HCT116 (cell line): Measurements from ENCODE around the gene GPN1. TPM values are rescaled to one million over a fixed set of nuclear protein-coding genes. Genes with fewer than 3 reads are reported as not detected.

Source experiments
- ATAC-seq: fragments of 200-7000 bp; cut with Tn5 transposase; 2 replicates; pipeline ENCODE4 v1.9.1; 2020; ENCODE audit warnings: mild to moderate bottlenecking, moderate library complexity
- BruUV-seq: library from RNA; stranded (reverse); fragments of 400-500 nt; replicated peaks from 2 replicates; lab custom pipeline; 2021; lab: Mats Ljungman, UMichigan
- CTCF ChIA-PET: fragments of 300-600 bp; sonication (Branson Sonifier 250); formaldehyde crosslinking; loops from one replicate; lab custom pipeline; 2021; ENCODE audit warnings: antibody characterized with exemption; lab: Charles Lee
- POLR2A ChIA-PET: fragments of 300-600, 350-600 bp; sonication (Branson Sonifier 250); formaldehyde crosslinking; loops from one replicate; lab custom pipeline; 2021; ENCODE audit warnings: antibody characterized with exemption; lab: Charles Lee
- RAD21 ChIA-PET, 2 experiments: fragments of 300-600 bp; sonication (Branson Sonifier 250); formaldehyde crosslinking; loops; one replicate each; lab custom pipeline; 2023; ENCODE audit warnings: low total read pairs in 2 of 2; ENCODE audit not compliant: uncharacterized antibody in 2 of 2, unreplicated experiment in 2 of 2, low non-redundant PET in 1 of 2; lab: Charles Lee
- DNase-seq: peaks from one replicate; pipeline ENCODE4 v3.0.0-alpha.2; 2010; ENCODE audit warnings: low read depth, low spot score
- H2AFZ ChIP-seq: fragments of 200-600 bp; shearing (Covaris generic), sonication (generic); 2 replicates; pipeline ENCODE4 v1.6.1; 2017; ENCODE audit warnings: low read depth, mixed run types, mixed read lengths, antibody characterized with exemption, low read length; ENCODE audit not compliant: poor library complexity, severe bottlenecking
- H3K27ac ChIP-seq: 2 replicates; pipeline ENCODE4 v1.5.1; 2012; ENCODE audit warnings: low read depth, low read length
- H3K27me3 ChIP-seq: fragments of 200-600 bp; sonication (generic); 2 replicates; pipeline ENCODE4 v1.6.1; 2016; ENCODE audit warnings: mixed run types, low read length, mixed read lengths; ENCODE audit not compliant: insufficient read depth
- H3K36me3 ChIP-seq, 2 experiments: fragments of 200-500 bp in 1 of 2; fragments of 200-600 bp in 1 of 2; sonication (Bioruptor generic) in 1 of 2; sonication (generic) in 1 of 2; 2 replicates each; pipeline versions ENCODE4 v1.5.1 to v1.6.1; 2014 to 2016; ENCODE audit warnings: low read length in 2 of 2, inconsistent platforms in 1 of 2, mixed read lengths in 1 of 2, mixed run types in 1 of 2; ENCODE audit not compliant: insufficient read depth in 2 of 2, control insufficient read depth in 1 of 2
- H3K4me1 ChIP-seq, 2 experiments: fragments of 200-600 bp in 1 of 2; sonication (generic) in 1 of 2; 2 replicates each; pipeline versions ENCODE4 v1.5.1 to v1.6.1; 2012 to 2017; ENCODE audit warnings: low read length in 2 of 2, inconsistent platforms in 1 of 2, mild to moderate bottlenecking in 1 of 2, mixed read lengths in 1 of 2, mixed run types in 1 of 2, moderate library complexity in 1 of 2; ENCODE audit not compliant: insufficient read depth in 2 of 2, control insufficient read depth in 1 of 2
- H3K4me2 ChIP-seq: fragments of 200-600 bp; sonication (generic); 2 replicates; pipeline ENCODE4 v1.6.1; 2017; ENCODE audit warnings: mixed run types, low read length, mixed read lengths
- H3K4me3 ChIP-seq, 2 experiments: fragments of 200-600 bp in 1 of 2; sonication (generic) in 1 of 2; replicated peaks in 1 of 2; 2 replicates each; pipeline ENCODE4 v1.5.1; 2011 to 2016; ENCODE audit warnings: low read length in 2 of 2, control low read depth in 1 of 2, low read depth in 1 of 2, mild to moderate bottlenecking in 1 of 2, mixed read lengths in 1 of 2, mixed run types in 1 of 2
- H3K79me2 ChIP-seq: fragments of 200-600 bp; sonication (generic); 2 replicates; pipeline ENCODE4 v1.6.1; 2017; ENCODE audit warnings: mild to moderate bottlenecking, mixed run types, low read length, moderate library complexity, mixed read lengths; ENCODE audit not compliant: insufficient read depth
- H3K9ac ChIP-seq: fragments of 200-600 bp; sonication (generic); 2 replicates; pipeline ENCODE4 v1.6.1; 2016; ENCODE audit warnings: low read length, mixed read lengths
- H3K9me2 ChIP-seq: fragments of 200-600 bp; sonication (generic), shearing (Covaris generic); 2 replicates; pipeline ENCODE4 v1.6.1; 2017; ENCODE audit warnings: mixed run types, mild to moderate bottlenecking, moderate library complexity; ENCODE audit not compliant: insufficient read depth
- H3K9me3 ChIP-seq, 2 experiments: fragments of 200-500 bp in 1 of 2; fragments of 200-600 bp in 1 of 2; sonication (Bioruptor generic) in 1 of 2; sonication (generic) in 1 of 2; 2 replicates each; pipeline ENCODE4 v1.6.1; 2014 to 2017; ENCODE audit warnings: low read length in 2 of 2, mixed read lengths in 2 of 2, inconsistent platforms in 1 of 2, low read depth in 1 of 2, mild to moderate bottlenecking in 1 of 2, mixed run types in 1 of 2, moderate library complexity in 1 of 2; ENCODE audit not compliant: control insufficient read depth in 1 of 2, insufficient read depth in 1 of 2
- H4K20me1 ChIP-seq: fragments of 200-600 bp; sonication (generic), shearing (Covaris generic); 2 replicates; pipeline ENCODE4 v1.6.1; 2017; ENCODE audit warnings: mixed run types, mild to moderate bottlenecking, moderate library complexity; ENCODE audit not compliant: insufficient read depth
- CEBPB ChIP-seq: IDR thresholded peaks from 2 replicates; pipeline ENCODE4 v1.6.1; 2012; ENCODE audit warnings: low read depth
- EGR1 ChIP-seq: IDR thresholded peaks from 2 replicates; pipeline ENCODE4 v1.6.1; 2012; ENCODE audit warnings: low read depth
- ELF1 ChIP-seq: IDR thresholded peaks from 2 replicates; pipeline ENCODE4 v1.6.1; 2012; ENCODE audit warnings: low read depth, borderline replicate concordance
- FOSL1 ChIP-seq: IDR thresholded peaks from 2 replicates; pipeline ENCODE4 v1.6.1; 2012; ENCODE audit warnings: low read depth
- POLR2A ChIP-seq: IDR thresholded peaks from 2 replicates; pipeline ENCODE4 v1.7.0; 2011; ENCODE audit warnings: borderline replicate concordance; ENCODE audit not compliant: insufficient read depth, insufficient read length; ENCODE audit errors: extremely low read depth
- RAD21 ChIP-seq: IDR thresholded peaks from 2 replicates; pipeline ENCODE4 v1.6.1; 2012; ENCODE audit warnings: low read depth, mild to moderate bottlenecking
- SIN3A ChIP-seq: IDR thresholded peaks from 2 replicates; pipeline ENCODE4 v1.6.1; 2012; ENCODE audit warnings: low read depth
- SRF ChIP-seq: IDR thresholded peaks from 2 replicates; pipeline ENCODE4 v1.6.1; 2012; ENCODE audit warnings: low read depth
- YY1 ChIP-seq: IDR thresholded peaks from 2 replicates; pipeline ENCODE4 v1.6.1; 2011; ENCODE audit warnings: low read length, low read depth, moderate library complexity, mild to moderate bottlenecking; ENCODE audit not compliant: insufficient replicate concordance; ENCODE audit errors: extremely low read depth
- ZFX ChIP-seq: fragments of 450-650 bp; IDR thresholded peaks from 2 replicates; pipeline ENCODE4 v1.6.1; 2017
- ZNF274 ChIP-seq: fragments of 200-500 bp; sonication (Bioruptor generic); IDR thresholded peaks from 2 replicates; pipeline ENCODE4 v1.6.1; 2014; ENCODE audit warnings: mild to moderate bottlenecking, low read depth, low read length, inconsistent platforms
- intact Hi-C: fragments of 100-400 bp; cut with micrococcal nuclease; formaldehyde crosslinking; loops from 2 replicates; pipeline ENCODE4 v1.10.0; 2022
- total RNA-seq: library from RNA; stranded (reverse); gene quantifications from one replicate; pipeline ENCODE4 v1.2.1, GENCODE V29; 2021; ENCODE audit not compliant: unreplicated experiment
- TF ChIP-seq, protein P1 (sequence below): IDR thresholded peaks from 2 replicates; pipeline ENCODE4 v1.6.1; 2012; ENCODE audit warnings: low read depth
- TF ChIP-seq, protein P2 (sequence below): IDR thresholded peaks from 2 replicates; pipeline ENCODE4 v1.6.1; 2011; ENCODE audit warnings: mild to moderate bottlenecking, low read length, moderate library complexity; ENCODE audit not compliant: insufficient replicate concordance; ENCODE audit errors: extremely low read depth
- TF ChIP-seq, protein P3 (sequence below), 3 experiments: fragments of 200-600 bp in 1 of 3; sonication (generic) in 1 of 3; IDR thresholded peaks in 2 of 3; conservative IDR thresholded peaks in 1 of 3; 2 replicates each; pipeline ENCODE4 v1.5.1; 2012 to 2017; ENCODE audit warnings: low read depth in 2 of 3, low read length in 2 of 3, antibody characterized with exemption in 1 of 3, borderline replicate concordance in 1 of 3, control low read depth in 1 of 3, mild to moderate bottlenecking in 1 of 3, mixed read lengths in 1 of 3, mixed run types in 1 of 3, moderate library complexity in 1 of 3; ENCODE audit not compliant: insufficient read depth in 1 of 3

GPN1 gene
- total RNA-seq, 1 experiment from 2014 or later = 34.3 TPM

DNA sequence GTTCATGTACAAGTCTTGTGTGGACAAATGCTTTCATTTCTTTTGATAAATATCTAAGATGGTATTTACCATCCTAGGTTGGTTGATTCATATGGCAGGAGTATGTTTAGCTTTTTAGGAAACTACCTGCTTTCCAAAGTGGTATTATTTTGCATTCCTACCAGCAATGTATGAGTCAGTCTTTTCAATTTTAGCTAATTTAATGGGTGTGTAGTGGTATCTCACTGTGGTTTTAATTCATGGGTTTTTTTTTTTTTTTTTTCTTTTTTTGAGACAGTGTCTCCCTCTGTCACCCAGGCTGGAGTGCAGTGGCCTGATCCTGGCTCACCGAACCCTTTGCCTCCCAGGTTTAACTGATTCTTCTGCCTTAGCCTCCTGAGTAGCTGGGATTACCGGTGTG, 41.8 kb upstream of the GPN1 start:
- Histone ChIP-seq H3K4me1 (peaks cover 0 to 19% of the 10 kb centered on the region in 2 experiments; a peak in 2 of 4 replicates), H2AFZ (no peak overlapping the region), H3K27ac (no peak overlapping the region), H3K36me3 (no peaks in the 10 kb centered on the region), H3K27me3 (no peaks in the 10 kb centered on the region), H3K79me2 (peaks cover 91% of the 10 kb centered on the region), H4K20me1 (0 out of 2 replicates have a peak, but pooled peaks cover 10% of the 10 kb centered on the region), H3K4me2 (no peak overlapping the region), H3K9me3 (no peaks in the 10 kb centered on the region), H3K9ac (no peak overlapping the region), H3K9me2 (no peaks in the 10 kb centered on the region), H3K4me3 (no peak overlapping the region)
- intact Hi-C loops = loop anchor here (10.0 kb wide), 1 partner anchor 162 kb away; the partner anchor contains the start of gene NRBP1
- ChIA-PET CTCF (no interaction called here), POLR2A (no interaction called here), RAD21 (no interaction called here)
- DNase-seq (no peak), ATAC-seq (no peak)
- TF ChIP-seq, protein P1, sequence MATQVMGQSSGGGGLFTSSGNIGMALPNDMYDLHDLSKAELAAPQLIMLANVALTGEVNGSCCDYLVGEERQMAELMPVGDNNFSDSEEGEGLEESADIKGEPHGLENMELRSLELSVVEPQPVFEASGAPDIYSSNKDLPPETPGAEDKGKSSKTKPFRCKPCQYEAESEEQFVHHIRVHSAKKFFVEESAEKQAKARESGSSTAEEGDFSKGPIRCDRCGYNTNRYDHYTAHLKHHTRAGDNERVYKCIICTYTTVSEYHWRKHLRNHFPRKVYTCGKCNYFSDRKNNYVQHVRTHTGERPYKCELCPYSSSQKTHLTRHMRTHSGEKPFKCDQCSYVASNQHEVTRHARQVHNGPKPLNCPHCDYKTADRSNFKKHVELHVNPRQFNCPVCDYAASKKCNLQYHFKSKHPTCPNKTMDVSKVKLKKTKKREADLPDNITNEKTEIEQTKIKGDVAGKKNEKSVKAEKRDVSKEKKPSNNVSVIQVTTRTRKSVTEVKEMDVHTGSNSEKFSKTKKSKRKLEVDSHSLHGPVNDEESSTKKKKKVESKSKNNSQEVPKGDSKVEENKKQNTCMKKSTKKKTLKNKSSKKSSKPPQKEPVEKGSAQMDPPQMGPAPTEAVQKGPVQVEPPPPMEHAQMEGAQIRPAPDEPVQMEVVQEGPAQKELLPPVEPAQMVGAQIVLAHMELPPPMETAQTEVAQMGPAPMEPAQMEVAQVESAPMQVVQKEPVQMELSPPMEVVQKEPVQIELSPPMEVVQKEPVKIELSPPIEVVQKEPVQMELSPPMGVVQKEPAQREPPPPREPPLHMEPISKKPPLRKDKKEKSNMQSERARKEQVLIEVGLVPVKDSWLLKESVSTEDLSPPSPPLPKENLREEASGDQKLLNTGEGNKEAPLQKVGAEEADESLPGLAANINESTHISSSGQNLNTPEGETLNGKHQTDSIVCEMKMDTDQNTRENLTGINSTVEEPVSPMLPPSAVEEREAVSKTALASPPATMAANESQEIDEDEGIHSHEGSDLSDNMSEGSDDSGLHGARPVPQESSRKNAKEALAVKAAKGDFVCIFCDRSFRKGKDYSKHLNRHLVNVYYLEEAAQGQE = no peak
- no peak for TF ChIP-seq SRF
- TF ChIP-seq ELF1 = no peak
- no peak for TF ChIP-seq POLR2A
- no peak for TF ChIP-seq ZNF274
- TF ChIP-seq YY1 = no peak
- no peak for TF ChIP-seq RAD21
- TF ChIP-seq FOSL1 = no peak
- TF ChIP-seq EGR1 = no peak
- no peak for TF ChIP-seq ZFX
- TF ChIP-seq SIN3A = no peak
- TF ChIP-seq, protein P2, sequence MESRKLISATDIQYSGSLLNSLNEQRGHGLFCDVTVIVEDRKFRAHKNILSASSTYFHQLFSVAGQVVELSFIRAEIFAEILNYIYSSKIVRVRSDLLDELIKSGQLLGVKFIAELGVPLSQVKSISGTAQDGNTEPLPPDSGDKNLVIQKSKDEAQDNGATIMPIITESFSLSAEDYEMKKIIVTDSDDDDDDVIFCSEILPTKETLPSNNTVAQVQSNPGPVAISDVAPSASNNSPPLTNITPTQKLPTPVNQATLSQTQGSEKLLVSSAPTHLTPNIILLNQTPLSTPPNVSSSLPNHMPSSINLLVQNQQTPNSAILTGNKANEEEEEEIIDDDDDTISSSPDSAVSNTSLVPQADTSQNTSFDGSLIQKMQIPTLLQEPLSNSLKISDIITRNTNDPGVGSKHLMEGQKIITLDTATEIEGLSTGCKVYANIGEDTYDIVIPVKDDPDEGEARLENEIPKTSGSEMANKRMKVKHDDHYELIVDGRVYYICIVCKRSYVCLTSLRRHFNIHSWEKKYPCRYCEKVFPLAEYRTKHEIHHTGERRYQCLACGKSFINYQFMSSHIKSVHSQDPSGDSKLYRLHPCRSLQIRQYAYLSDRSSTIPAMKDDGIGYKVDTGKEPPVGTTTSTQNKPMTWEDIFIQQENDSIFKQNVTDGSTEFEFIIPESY = no peak
- TF ChIP-seq CEBPB = no peak
- TF ChIP-seq, protein P3, sequence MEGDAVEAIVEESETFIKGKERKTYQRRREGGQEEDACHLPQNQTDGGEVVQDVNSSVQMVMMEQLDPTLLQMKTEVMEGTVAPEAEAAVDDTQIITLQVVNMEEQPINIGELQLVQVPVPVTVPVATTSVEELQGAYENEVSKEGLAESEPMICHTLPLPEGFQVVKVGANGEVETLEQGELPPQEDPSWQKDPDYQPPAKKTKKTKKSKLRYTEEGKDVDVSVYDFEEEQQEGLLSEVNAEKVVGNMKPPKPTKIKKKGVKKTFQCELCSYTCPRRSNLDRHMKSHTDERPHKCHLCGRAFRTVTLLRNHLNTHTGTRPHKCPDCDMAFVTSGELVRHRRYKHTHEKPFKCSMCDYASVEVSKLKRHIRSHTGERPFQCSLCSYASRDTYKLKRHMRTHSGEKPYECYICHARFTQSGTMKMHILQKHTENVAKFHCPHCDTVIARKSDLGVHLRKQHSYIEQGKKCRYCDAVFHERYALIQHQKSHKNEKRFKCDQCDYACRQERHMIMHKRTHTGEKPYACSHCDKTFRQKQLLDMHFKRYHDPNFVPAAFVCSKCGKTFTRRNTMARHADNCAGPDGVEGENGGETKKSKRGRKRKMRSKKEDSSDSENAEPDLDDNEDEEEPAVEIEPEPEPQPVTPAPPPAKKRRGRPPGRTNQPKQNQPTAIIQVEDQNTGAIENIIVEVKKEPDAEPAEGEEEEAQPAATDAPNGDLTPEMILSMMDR (IDR thresholded peaks at IDR 0.05 in 2 of 3, conservative IDR thresholded peaks at IDR 0.05 in 1 of 3; ENCODE audit: borderline replicate concordance in 1 of 3, insufficient read depth in 1 of 3, low read depth in 2 of 3, low read length in 2 of 3) = no peak
- no TSS peak for BruUV-seq
